Measurements from ENCODE around the gene CENPF. TPM values are rescaled to one million over a fixed set of nuclear protein-coding genes. Genes with fewer than 3 reads are reported as not detected.
"Not testable (repeated sequence)": the region's sequence is repeated elsewhere in the genome, so short reads cannot be mapped to it uniquely, and the experiment has no call there.

The CENPF gene
- total RNA-seq, 1 donor from 2014 or later = 63.0 TPM

DNA sequence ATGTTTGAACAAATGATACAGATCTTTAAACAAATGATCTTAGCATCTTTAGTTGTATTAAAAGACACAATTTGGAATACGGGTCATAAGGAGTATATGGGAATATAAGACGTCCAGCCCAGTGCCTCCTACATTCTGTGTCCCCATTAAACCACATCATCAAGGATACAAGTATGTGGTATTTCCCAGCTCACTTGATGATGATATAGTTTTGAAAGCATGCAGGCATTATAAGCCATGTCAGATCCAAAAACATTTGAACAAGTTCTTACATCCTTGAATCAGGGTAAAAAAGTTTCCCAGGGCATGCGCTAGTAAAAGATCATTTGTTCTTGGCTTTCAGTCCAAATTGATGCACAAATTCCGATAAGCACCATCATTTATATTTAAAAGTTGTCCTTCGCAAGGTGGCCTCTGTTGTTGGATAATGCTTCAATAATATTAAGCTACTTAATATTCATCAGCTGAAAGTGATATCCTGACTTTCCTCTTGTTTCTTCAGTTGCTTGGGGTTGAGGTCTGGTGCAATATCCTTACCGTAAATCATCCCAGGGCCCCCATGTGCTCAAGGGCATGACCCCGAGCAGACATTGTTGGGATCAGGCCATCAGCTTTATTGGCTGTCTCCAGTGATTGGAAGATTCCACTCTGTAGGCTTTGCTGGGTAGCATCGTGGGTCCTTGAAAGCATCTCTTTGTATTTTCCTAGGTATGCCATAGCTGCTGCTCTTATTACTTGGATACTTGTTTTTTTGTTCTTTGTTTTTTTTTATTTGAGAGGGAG is 61.8 kb downstream of the CENPF start:
- Mint-ChIP-seq H3K36me3 (ENCODE audit: low read depth) (peaks cover 77% of the 10 kb centered on the region), H3K4me1 (no peaks in the 10 kb centered on the region), H3K27me3 (no peaks in the 10 kb centered on the region), H3K9me3 (no peaks in the 10 kb centered on the region), H3K4me3 (no peak overlapping the region), H3K27ac (no peak overlapping the region)
- intact Hi-C loops (cut with micrococcal nuclease) = loop anchor here (10.0 kb wide), 1 partner anchor 860 kb away; no protein-coding TSS in a partner anchor
- DNase-seq = no peak

DNA sequence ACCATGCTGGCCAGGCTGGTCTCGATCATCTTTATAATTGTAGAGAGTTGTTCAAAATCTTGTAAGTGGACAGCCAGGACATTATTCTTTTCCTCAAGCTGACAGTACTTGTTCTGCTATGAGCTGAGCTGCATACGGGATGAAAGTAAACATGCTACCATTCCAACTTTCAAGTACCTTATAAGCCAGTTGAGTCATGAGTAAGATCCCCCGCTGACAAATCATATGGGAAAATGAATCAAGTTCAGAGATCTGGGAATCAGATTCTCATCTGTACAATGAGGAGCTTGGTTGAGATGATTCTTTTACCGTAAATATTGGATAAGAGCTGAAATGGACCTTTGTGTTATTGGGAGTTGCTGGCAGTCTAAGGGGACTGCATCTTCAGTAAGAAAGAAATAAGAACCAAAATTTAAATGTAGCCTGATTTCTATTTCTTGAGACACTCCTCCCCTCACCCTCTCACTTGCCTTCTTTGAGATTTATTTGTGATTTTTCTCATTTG is 62.7 kb downstream of the CENPF start:
- no peaks in the 10 kb centered on the region for H3K27me3 Mint-ChIP-seq
- H3K4me3 Mint-ChIP-seq = no peak overlapping the region
- no peak overlapping the region for H3K27ac Mint-ChIP-seq
- no peaks in the 10 kb centered on the region for H3K4me1 Mint-ChIP-seq
- no peaks in the 10 kb centered on the region for H3K9me3 Mint-ChIP-seq
- no peak for DNase-seq
- H3K36me3 Mint-ChIP-seq (ENCODE audit: low read depth) = peaks cover 81% of the 10 kb centered on the region
- intact Hi-C loops (cut with micrococcal nuclease) = loop anchor here (10.0 kb wide), 1 partner anchor 859 kb away; no protein-coding TSS in a partner anchor

DNA sequence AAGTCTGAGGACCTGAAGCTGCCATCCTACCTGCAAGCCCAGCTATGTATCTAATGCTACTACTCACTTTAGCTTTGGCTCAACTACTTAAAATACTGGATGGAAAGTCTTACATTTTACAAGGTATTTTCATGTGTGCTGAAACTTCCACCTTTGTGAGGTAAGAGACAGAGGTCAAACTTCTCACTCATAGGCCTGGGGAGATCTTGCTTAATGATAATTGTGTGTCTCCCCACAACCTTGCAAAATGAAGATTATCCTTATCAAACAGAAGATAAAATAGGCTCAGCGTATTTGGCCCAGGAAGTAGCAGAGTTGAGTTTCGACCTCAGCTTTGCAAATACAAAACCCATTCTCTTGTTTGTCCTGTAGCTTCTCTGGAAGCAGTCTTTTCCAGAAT is 63.7 kb downstream of the CENPF start:
- no peak overlapping the region for H3K4me3 Mint-ChIP-seq
- no peak for DNase-seq
- peaks cover 81% of the 10 kb centered on the region for H3K36me3 Mint-ChIP-seq (ENCODE audit: low read depth)
- intact Hi-C loops (cut with micrococcal nuclease) = loop anchor here (10.0 kb wide), 1 partner anchor 858 kb away; no protein-coding TSS in a partner anchor
- H3K9me3 Mint-ChIP-seq = no peaks in the 10 kb centered on the region
- no peak overlapping the region for H3K27ac Mint-ChIP-seq
- H3K4me1 Mint-ChIP-seq = no peaks in the 10 kb centered on the region
- no peaks in the 10 kb centered on the region for H3K27me3 Mint-ChIP-seq

- no peaks in the 10 kb centered on the region for H3K27me3 Mint-ChIP-seq
Measured at GRCh38 chr1:214670098-214670497, 67.1 kb downstream of the CENPF start.

GRCh38 chr1:214673029-214673428 is 70.0 kb downstream of the CENPF start:
- H3K4me3 Mint-ChIP-seq; DNase-seq; H3K27me3 Mint-ChIP-seq; intact Hi-C loops (cut with micrococcal nuclease); H3K9me3 Mint-ChIP-seq; H3K27ac Mint-ChIP-seq; H3K4me1 Mint-ChIP-seq: not testable (repeated sequence)
- peaks cover 41% of the 10 kb centered on the region for H3K36me3 Mint-ChIP-seq (ENCODE audit: low read depth)

More at GRCh38 chr1:214670098-214670497, 67.1 kb downstream of the CENPF start:
- Mint-ChIP-seq H3K27ac (no peak overlapping the region), H3K4me1 (no peaks in the 10 kb centered on the region), H3K36me3 (ENCODE audit: low read depth) (peaks cover 68% of the 10 kb centered on the region), H3K9me3 (peaks cover 5% of the 10 kb centered on the region), H3K4me3 (no peak overlapping the region)
- no peak for DNase-seq
- intact Hi-C loops (cut with micrococcal nuclease) = no loop called here

GRCh38 chr1:214673576-214673975 is 70.6 kb downstream of the CENPF start:
- peaks cover 2% of the 10 kb centered on the region for H3K4me1 Mint-ChIP-seq
- intact Hi-C loops (cut with micrococcal nuclease) = no loop called here
- peaks cover 5% of the 10 kb centered on the region for H3K9me3 Mint-ChIP-seq
- no peak for DNase-seq
- H3K36me3 Mint-ChIP-seq (ENCODE audit: low read depth) = peaks cover 38% of the 10 kb centered on the region
- no peak overlapping the region for H3K27ac Mint-ChIP-seq
- no peaks in the 10 kb centered on the region for H3K27me3 Mint-ChIP-seq
- no peak overlapping the region for H3K4me3 Mint-ChIP-seq

DNA sequence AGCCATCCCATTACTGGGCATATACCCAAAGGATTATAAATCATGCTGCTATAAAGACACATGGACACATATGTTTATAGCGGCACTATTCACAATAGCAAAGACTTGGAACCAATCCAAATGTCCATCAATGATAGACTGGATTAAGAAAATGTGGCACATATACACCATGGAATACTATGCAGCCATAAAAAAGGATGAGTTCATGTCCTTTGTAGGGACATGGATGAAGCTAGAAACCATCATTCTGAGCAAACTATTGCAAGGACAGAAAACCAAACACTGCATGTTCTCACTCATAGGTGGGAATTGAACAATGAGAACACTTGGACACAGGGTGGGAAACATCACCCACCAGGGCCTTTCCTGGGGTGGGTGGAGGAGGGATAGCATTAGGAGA is 72.5 kb downstream of the CENPF start:
- H3K27ac Mint-ChIP-seq; H3K4me1 Mint-ChIP-seq; DNase-seq; H3K27me3 Mint-ChIP-seq; H3K9me3 Mint-ChIP-seq; intact Hi-C loops (cut with micrococcal nuclease); H3K4me3 Mint-ChIP-seq: not testable (repeated sequence)
- H3K36me3 Mint-ChIP-seq (ENCODE audit: low read depth) = peaks cover 24% of the 10 kb centered on the region

DNA sequence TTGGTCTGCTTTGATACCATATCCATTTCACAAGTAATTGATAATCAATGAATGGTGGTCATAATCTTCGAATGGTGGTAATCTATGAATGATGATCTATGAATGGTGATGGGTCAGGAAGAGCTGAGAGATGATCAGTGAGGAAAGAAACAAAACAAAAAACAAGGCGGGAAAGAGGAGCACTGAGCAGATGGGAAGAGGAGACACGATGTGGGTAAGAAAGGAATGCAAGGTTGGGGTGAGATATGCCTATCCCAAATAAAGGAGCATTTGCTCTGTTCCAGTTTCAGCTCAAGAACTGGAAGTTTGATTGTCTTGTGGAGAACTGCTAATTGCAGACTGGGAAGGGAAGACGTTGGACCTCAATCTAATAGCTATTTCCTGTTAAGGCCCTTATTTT is 73.8 kb downstream of the CENPF start:
- Mint-ChIP-seq H3K4me1 (peaks cover 2% of the 10 kb centered on the region), H3K36me3 (ENCODE audit: low read depth) (peaks cover 17% of the 10 kb centered on the region), H3K4me3 (no peak overlapping the region), H3K27me3 (peaks cover 2% of the 10 kb centered on the region), H3K9me3 (peaks cover 5% of the 10 kb centered on the region), H3K27ac (no peak overlapping the region)
- intact Hi-C loops (cut with micrococcal nuclease) = no loop called here
- DNase-seq = no peak

DNA sequence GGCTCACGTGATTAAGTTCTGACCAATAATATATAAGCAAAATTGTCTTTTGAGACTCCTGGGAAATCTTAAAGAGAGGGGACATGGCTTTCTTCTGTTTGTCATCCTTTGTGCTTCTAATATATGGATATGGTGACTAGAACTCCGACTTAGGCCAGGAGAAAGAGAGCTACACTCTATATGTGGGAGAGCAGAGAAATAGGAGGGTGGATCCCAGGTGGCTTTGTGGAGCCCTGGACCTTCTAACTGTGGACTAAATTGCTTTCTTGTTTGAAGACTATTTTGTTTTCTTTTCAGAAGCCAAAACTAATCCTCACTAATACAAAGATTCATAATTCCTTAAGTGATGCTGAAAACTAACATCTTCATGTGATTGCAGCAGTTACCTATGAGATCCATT is 75.0 kb downstream of the CENPF start:
- peaks cover 7% of the 10 kb centered on the region for H3K36me3 Mint-ChIP-seq (ENCODE audit: low read depth)
- peaks cover 2% of the 10 kb centered on the region for H3K4me1 Mint-ChIP-seq
- no peak overlapping the region for H3K27ac Mint-ChIP-seq
- intact Hi-C loops (cut with micrococcal nuclease) = no loop called here
- DNase-seq = no peak
- H3K4me3 Mint-ChIP-seq = no peak overlapping the region
- H3K27me3 Mint-ChIP-seq = peaks cover 2% of the 10 kb centered on the region
- H3K9me3 Mint-ChIP-seq = peaks cover 5% of the 10 kb centered on the region

- H3K4me3 Mint-ChIP-seq = no peak overlapping the region
Measured at GRCh38 chr1:214678386-214678785, 75.4 kb downstream of the CENPF start.

GRCh38 chr1:214683621-214684020 is 80.6 kb downstream of the CENPF start:
- intact Hi-C loops (cut with micrococcal nuclease) = no loop called here
- no peaks in the 10 kb centered on the region for H3K9me3 Mint-ChIP-seq
- H3K4me1 Mint-ChIP-seq = no peaks in the 10 kb centered on the region
- peaks cover 2% of the 10 kb centered on the region for H3K27me3 Mint-ChIP-seq
- no peaks in the 10 kb centered on the region for H3K36me3 Mint-ChIP-seq (ENCODE audit: low read depth)
- H3K4me3 Mint-ChIP-seq = no peak overlapping the region
- H3K27ac Mint-ChIP-seq = no peak overlapping the region
- DNase-seq = no peak

More at GRCh38 chr1:214678386-214678785, 75.4 kb downstream of the CENPF start:
- Mint-ChIP-seq H3K4me1 (peaks cover 2% of the 10 kb centered on the region), H3K36me3 (ENCODE audit: low read depth) (peaks cover 7% of the 10 kb centered on the region), H3K27ac (no peak overlapping the region), H3K27me3 (peaks cover 2% of the 10 kb centered on the region), H3K9me3 (peaks cover 5% of the 10 kb centered on the region)
- intact Hi-C loops (cut with micrococcal nuclease) = no loop called here
- DNase-seq = no peak

DNA sequence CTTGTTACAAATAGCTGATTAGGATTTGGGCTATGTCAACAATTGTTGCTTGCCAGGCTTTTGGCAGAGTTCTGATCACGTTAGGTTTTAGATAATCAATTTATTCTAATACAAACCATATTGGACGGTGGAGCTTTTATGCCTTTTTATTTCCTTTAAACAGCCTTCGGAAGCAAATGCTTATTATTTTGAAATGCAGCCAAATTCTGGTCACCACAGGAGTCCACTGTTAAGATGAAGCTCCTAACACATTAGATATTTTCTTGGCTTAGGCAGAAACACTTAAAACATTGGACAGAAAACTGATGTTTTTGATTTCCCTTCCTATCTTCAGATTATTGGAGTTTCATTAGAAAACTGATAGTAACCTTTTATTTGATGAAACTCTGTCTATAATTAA is 82.9 kb downstream of the CENPF start:
- Mint-ChIP-seq H3K9me3 (no peaks in the 10 kb centered on the region), H3K4me3 (no peak overlapping the region), H3K27ac (no peak overlapping the region), H3K4me1 (no peaks in the 10 kb centered on the region), H3K36me3 (ENCODE audit: low read depth) (no peaks in the 10 kb centered on the region), H3K27me3 (no peaks in the 10 kb centered on the region)
- intact Hi-C loops (cut with micrococcal nuclease) = no loop called here
- no peak for DNase-seq

- H3K36me3 Mint-ChIP-seq (ENCODE audit: low read depth) = no peaks in the 10 kb centered on the region
- no peak overlapping the region for H3K27ac Mint-ChIP-seq
- DNase-seq = no peak
- intact Hi-C loops (cut with micrococcal nuclease) = no loop called here
- H3K4me1 Mint-ChIP-seq = no peaks in the 10 kb centered on the region
- H3K4me3 Mint-ChIP-seq = no peak overlapping the region
- H3K27me3 Mint-ChIP-seq = no peaks in the 10 kb centered on the region
- no peaks in the 10 kb centered on the region for H3K9me3 Mint-ChIP-seq
Measured at GRCh38 chr1:214686497-214686896, 83.5 kb downstream of the CENPF start.

DNA sequence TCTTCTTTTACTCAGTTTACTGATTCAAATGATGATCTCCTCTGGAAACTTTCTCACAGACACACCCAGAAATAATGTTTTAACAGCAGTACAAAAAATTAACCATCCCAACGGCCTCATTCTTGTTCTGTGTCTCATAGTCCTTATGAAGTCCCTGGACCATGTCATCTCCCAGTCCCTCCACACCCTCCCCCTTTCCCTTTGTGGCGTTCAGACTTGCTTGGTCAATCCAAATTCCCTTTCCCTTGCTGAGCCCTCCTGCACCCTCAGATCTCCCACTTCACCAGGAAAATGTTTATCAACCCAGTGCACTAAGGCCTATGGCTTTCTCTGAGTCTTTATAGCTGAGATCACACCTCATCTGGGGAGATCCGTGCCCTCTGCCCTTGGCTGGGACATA is 85.9 kb downstream of the CENPF start:
- Mint-ChIP-seq H3K4me3 (no peak overlapping the region), H3K36me3 (ENCODE audit: low read depth) (no peaks in the 10 kb centered on the region), H3K9me3 (no peaks in the 10 kb centered on the region), H3K4me1 (no peaks in the 10 kb centered on the region), H3K27ac (no peak overlapping the region), H3K27me3 (peaks cover 3% of the 10 kb centered on the region)
- no peak for DNase-seq
- intact Hi-C loops (cut with micrococcal nuclease) = no loop called here

Measured in activated CD4-positive, alpha-beta T cell treated with anti-CD3 and anti-CD28 coated beads, Interleukin-2, amount 10 ng/mL, durations not matched to agents 24 days and 14 days (primary cell).